GM12878 (cell line): ENCODE data around the gene MTHFD1L. TPM values are rescaled to one million over a fixed set of nuclear protein-coding genes. Genes with fewer than 3 reads are reported as not detected.
"Not testable (repeated sequence)": the region's sequence is repeated elsewhere in the genome, so short reads cannot be mapped to it uniquely, and the experiment has no call there.

ENCODE experiments used
- ATAC-seq: fragments of 200-7000 bp; cut with Tn5 transposase; 3 replicates; pipeline ENCODE4 v1.9.1; 2020; ENCODE audit warnings: mild to moderate bottlenecking, moderate library complexity
- BruUV-seq: library from RNA; stranded (reverse); fragments of 400-500 nt; replicated peaks from 2 replicates; lab custom pipeline; 2021; lab: Mats Ljungman, UMichigan
- CTCF ChIA-PET: fragments of 300-600 bp; sonication (Branson Sonifier 250); formaldehyde crosslinking; extraction: SDS; loops from one replicate; lab custom pipeline; 2021; ENCODE audit warnings: inconsistent platforms; lab: Yijun Ruan, JAX
- POLR2A ChIA-PET: fragments of 350-600 bp; formaldehyde crosslinking; extraction: SDS; loops from one replicate; lab custom pipeline; 2021; ENCODE audit warnings: inconsistent platforms; lab: Charles Lee
- RAD21 ChIA-PET: fragments of 300-600 bp; sonication (Branson Sonifier 250); formaldehyde crosslinking; loops from one replicate; lab custom pipeline; 2023; ENCODE audit warnings: antibody characterized with exemption; ENCODE audit not compliant: unreplicated experiment; lab: Charles Lee
- SMC1A ChIA-PET: fragments of 300-600 bp; sonication (Branson Sonifier 250); formaldehyde crosslinking; loops from one replicate; lab custom pipeline; 2023; ENCODE audit not compliant: unreplicated experiment, uncharacterized antibody; lab: Charles Lee
- DNase-seq: peaks from one replicate; pipeline ENCODE4 v3.0.0-alpha.2; 2011; ENCODE audit warnings: low read depth, low spot score
- FAIRE-seq: peaks from 3 replicates; lab custom pipeline; 2011; peaks lifted over from hg19 to GRCh38; lab: Jason Lieb, UNC
- H2AFZ ChIP-seq: 2 replicates; pipeline ENCODE4 v1.6.0; 2011; ENCODE audit warnings: low read depth, low read length, control low read depth; ENCODE audit not compliant: control insufficient read depth
- H3K27ac ChIP-seq: 2 replicates; pipeline ENCODE4 v1.5.1; 2011; ENCODE audit warnings: control low read depth; ENCODE audit not compliant: control insufficient read depth, insufficient read depth
- H3K27me3 ChIP-seq, 2 experiments: replicated peaks in 1 of 2; 2 replicates each; pipeline versions ENCODE4 v1.6.0 to v1.6.1; 2011; ENCODE audit warnings: low read length in 1 of 2; ENCODE audit not compliant: control insufficient read depth in 2 of 2, insufficient read depth in 2 of 2
- H3K36me3 ChIP-seq, 2 experiments: 2 replicates each; pipeline ENCODE4 v1.5.1; 2011; ENCODE audit warnings: low read length in 1 of 2; ENCODE audit not compliant: control insufficient read depth in 2 of 2, insufficient read depth in 2 of 2
- H3K4me1 ChIP-seq: 2 replicates; pipeline ENCODE4 v1.6.1; 2011; ENCODE audit warnings: mild to moderate bottlenecking, low read length, moderate library complexity, mixed read lengths; ENCODE audit not compliant: control insufficient read depth, insufficient read depth
- H3K4me2 ChIP-seq: 2 replicates; pipeline ENCODE4 v1.6.0; 2011; ENCODE audit warnings: control low read depth; ENCODE audit not compliant: control insufficient read depth, insufficient read depth
- H3K4me3 ChIP-seq: fragments of 200-600 bp; sonication (generic); 2 replicates; pipeline ENCODE4 v1.5.1; 2016
- H3K79me2 ChIP-seq: 2 replicates; pipeline ENCODE4 v1.6.0; 2011; ENCODE audit warnings: low read length; ENCODE audit not compliant: control insufficient read depth, insufficient read depth
- H3K9ac ChIP-seq: 2 replicates; pipeline ENCODE4 v1.8.0; 2011; ENCODE audit warnings: low read length, control low read depth, mixed read lengths; ENCODE audit not compliant: control insufficient read depth, insufficient read depth
- H3K9me3 ChIP-seq: replicated peaks from 3 replicates; pipeline ENCODE4 v1.5.1; 2011; ENCODE audit warnings: mild to moderate bottlenecking, low read length; ENCODE audit not compliant: control insufficient read depth, insufficient read depth
- H4K20me1 ChIP-seq: 2 replicates; pipeline ENCODE4 v1.6.0; 2011; ENCODE audit not compliant: control insufficient read depth, insufficient read depth
- EED ChIP-seq: sonication (generic); IDR thresholded peaks from 2 replicates; pipeline ENCODE4 v1.6.1; 2016; ENCODE audit warnings: antibody characterized with exemption, low read depth
- HDAC6 ChIP-seq: fragments of 200-600 bp; sonication (generic); IDR thresholded peaks from one replicate; pipeline ENCODE4 v1.8.0; 2017; ENCODE audit warnings: antibody characterized with exemption; ENCODE audit not compliant: unreplicated experiment
- IKZF1 ChIP-seq: fragments of 450-650 bp; conservative IDR thresholded peaks from 2 replicates; pipeline ENCODE4 v1.6.1; 2017; ENCODE audit warnings: antibody characterized with exemption, mild to moderate bottlenecking
- MYB ChIP-seq: fragments of 150-350 bp; IDR thresholded peaks from 2 replicates; pipeline ENCODE4 v1.6.1; 2014; ENCODE audit warnings: mild to moderate bottlenecking, low read depth, low read length, borderline replicate concordance
- NFXL1 ChIP-seq: fragments of 450-650 bp; IDR thresholded peaks from 2 replicates; pipeline ENCODE4 v1.6.1; 2017; ENCODE audit warnings: antibody characterized with exemption, mild to moderate bottlenecking, borderline replicate concordance
- WRNIP1 ChIP-seq: IDR thresholded peaks from 2 replicates; pipeline ENCODE4 v1.6.1; 2011; ENCODE audit warnings: low read depth, low read length, improper control_type of control experiment, borderline replicate concordance
- ZBTB40 ChIP-seq: fragments of 450-650 bp; IDR thresholded peaks from 2 replicates; pipeline ENCODE4 v1.6.1; 2016; ENCODE audit warnings: mild to moderate bottlenecking, moderate library complexity, borderline replicate concordance
- WGBS: methylation state at CpG from one replicate; pipeline ENCODE4 v1.1.6; 2016; ENCODE audit warnings: low lambda C conversion rate; ENCODE audit not compliant: insufficient replicate concordance, insufficient coverage; ENCODE audit errors: missing lambda C conversion rate; 5-methylcytosine and 5-hydroxymethylcytosine counted together
- in situ Hi-C: fragments of 300-500 bp; cut with MboI; formaldehyde crosslinking; loops from 9 replicates; pipeline ENCODE4 v1.14.3; 2018; ENCODE audit warnings: mixed read lengths
- intact Hi-C: fragments of 100-400 bp; cut with micrococcal nuclease; formaldehyde crosslinking; loops from one replicate; pipeline ENCODE4 v1.14.2; 2022; ENCODE audit not compliant: unreplicated experiment
- polyA plus RNA-seq, 11 experiments: library from polyadenylated mRNA; depleted of rRNA in 4 of 11; unstranded in 6 of 11; stranded (reverse) in 5 of 11; fragments of >200 nt; fragmentation: Nextera tagmentation in 4 of 11; fragmentation: Illumina TruSeq in 1 of 11; extraction: Ambion mirVana in 4 of 11; extraction: Trizol in 1 of 11; gene quantifications; 1 replicate in 1 of 11; 2 replicates in 10 of 11; pipeline versions ENCODE4 v1.2.1 to v1.2.3, GENCODE V29; 2011 to 2016; ENCODE audit warnings: inconsistent platforms in 2 of 11, missing spikeins in 2 of 11, low read depth in 1 of 11
- total RNA-seq, 4 experiments: library from RNA; depleted of rRNA in 3 of 4; stranded (reverse); fragments of >200 nt in 3 of 4; fragmentation: Illumina TruSeq in 1 of 4; extraction: Trizol in 1 of 4; gene quantifications; 2 replicates each; pipeline versions ENCODE4 v1.2.1 to v1.2.3, GENCODE V29; 2013 to 2021
- TF ChIP-seq, protein P1 (sequence below): fragments of 450-650 bp; formaldehyde crosslinking; IDR thresholded peaks from 2 replicates; pipeline ENCODE4 v1.5.0; 2022; ENCODE audit warnings: mild to moderate bottlenecking, missing genetic modification characterization

MTHFD1L gene
- total and polyA plus RNA-seq, 10 of the 15 experiments (the other 5 are each of a cell fraction or from before 2014, with no cell fraction given) = 11.7 to 75.5 (median 28.8) TPM

DNA sequence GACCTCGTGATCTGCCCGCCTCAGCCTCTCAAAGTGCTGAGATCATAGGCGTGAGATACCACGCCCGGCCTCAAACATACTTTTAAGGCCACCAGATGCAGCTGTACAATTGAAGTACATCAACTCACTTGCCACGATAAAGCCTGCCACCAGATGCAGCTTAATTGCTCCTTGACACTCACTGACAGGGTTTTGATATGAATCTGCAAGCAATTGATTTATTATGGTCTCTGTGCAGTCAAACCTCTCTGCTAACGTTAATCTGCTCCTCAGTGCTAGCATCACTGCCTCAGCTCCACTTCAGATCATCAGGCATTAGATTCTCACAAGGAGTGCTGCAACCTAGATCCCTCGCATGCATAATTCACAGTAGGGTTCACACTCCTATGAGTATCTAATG, 48.9 kb upstream of the MTHFD1L start:
- peaks cover 19% of the 10 kb centered on the region for H3K4me1 ChIP-seq
- WGBS = 66% methylated on average over 8 of the region's 8 CpGs
- not testable (repeated sequence) for BruUV-seq, H3K36me3 ChIP-seq, ATAC-seq, H3K9ac ChIP-seq, H3K9me3 ChIP-seq, H3K4me3 ChIP-seq, H3K4me2 ChIP-seq, H3K27me3 ChIP-seq, H3K27ac ChIP-seq, FAIRE-seq, H2AFZ ChIP-seq, H4K20me1 ChIP-seq, DNase-seq, H3K79me2 ChIP-seq
- SMC1A ChIA-PET = interaction anchor here (0.6 to 6.1 kb wide), 17 partner anchors 10 to 508 kb away, joined by 3 to 142 read pairs (median 4); no protein-coding TSS in a partner anchor
- CTCF ChIA-PET = interaction anchor here (0.8 to 6.7 kb wide), 24 partner anchors 13 to 892 kb away, joined by 3 to 217 read pairs (median 5); partner anchors contain the start of gene MTHFD1L
- POLR2A ChIA-PET = interaction anchor here (0.5 kb wide), 1 partner anchor 426 kb away, joined by 3 read pairs; no protein-coding TSS in a partner anchor
- in situ Hi-C loops (loop anchor here (10.0 kb wide), 2 partner anchors 482 to 882 kb away; no protein-coding TSS in a partner anchor), intact Hi-C loops (loop anchor here (5.0 to 10.0 kb wide), 3 partner anchors 212 to 882 kb away; no protein-coding TSS in a partner anchor)
- RAD21 ChIA-PET = interaction anchor here (0.6 to 5.5 kb wide), 13 partner anchors 48 to 1667 kb away, joined by 3 to 130 read pairs (median 5); no protein-coding TSS in a partner anchor

GRCh38 chr6:150822932-150823331, 42.6 kb upstream of the MTHFD1L start:
- WGBS = 64% methylated on average over 5 of the region's 5 CpGs
- ATAC-seq (no peak), DNase-seq (no peak), FAIRE-seq (no peak)
- Histone ChIP-seq H3K36me3 (no peaks in the 10 kb centered on the region; a peak in 1 of 4 replicates), H3K27me3 (no peaks in the 10 kb centered on the region), H3K4me3 (no peak overlapping the region), H3K79me2 (no peaks in the 10 kb centered on the region), H3K27ac (no peak overlapping the region), H3K4me1 (no peaks in the 10 kb centered on the region), H2AFZ (no peak overlapping the region), H3K9ac (no peak overlapping the region), H3K9me3 (no peaks in the 10 kb centered on the region), H4K20me1 (no peaks in the 10 kb centered on the region), H3K4me2 (no peak overlapping the region)
- RAD21 ChIA-PET = interaction anchor here (1.0 kb wide), 1 partner anchor 8 kb away, joined by 3 read pairs; no protein-coding TSS in a partner anchor
- POLR2A ChIA-PET = no interaction called here
- TF ChIP-seq EED (no peak), WRNIP1 (no peak), NFXL1 (no peak), MYB (no peak), IKZF1 (no peak), ZBTB40 (no peak), HDAC6 (no peak)
- TF ChIP-seq, protein P1, sequence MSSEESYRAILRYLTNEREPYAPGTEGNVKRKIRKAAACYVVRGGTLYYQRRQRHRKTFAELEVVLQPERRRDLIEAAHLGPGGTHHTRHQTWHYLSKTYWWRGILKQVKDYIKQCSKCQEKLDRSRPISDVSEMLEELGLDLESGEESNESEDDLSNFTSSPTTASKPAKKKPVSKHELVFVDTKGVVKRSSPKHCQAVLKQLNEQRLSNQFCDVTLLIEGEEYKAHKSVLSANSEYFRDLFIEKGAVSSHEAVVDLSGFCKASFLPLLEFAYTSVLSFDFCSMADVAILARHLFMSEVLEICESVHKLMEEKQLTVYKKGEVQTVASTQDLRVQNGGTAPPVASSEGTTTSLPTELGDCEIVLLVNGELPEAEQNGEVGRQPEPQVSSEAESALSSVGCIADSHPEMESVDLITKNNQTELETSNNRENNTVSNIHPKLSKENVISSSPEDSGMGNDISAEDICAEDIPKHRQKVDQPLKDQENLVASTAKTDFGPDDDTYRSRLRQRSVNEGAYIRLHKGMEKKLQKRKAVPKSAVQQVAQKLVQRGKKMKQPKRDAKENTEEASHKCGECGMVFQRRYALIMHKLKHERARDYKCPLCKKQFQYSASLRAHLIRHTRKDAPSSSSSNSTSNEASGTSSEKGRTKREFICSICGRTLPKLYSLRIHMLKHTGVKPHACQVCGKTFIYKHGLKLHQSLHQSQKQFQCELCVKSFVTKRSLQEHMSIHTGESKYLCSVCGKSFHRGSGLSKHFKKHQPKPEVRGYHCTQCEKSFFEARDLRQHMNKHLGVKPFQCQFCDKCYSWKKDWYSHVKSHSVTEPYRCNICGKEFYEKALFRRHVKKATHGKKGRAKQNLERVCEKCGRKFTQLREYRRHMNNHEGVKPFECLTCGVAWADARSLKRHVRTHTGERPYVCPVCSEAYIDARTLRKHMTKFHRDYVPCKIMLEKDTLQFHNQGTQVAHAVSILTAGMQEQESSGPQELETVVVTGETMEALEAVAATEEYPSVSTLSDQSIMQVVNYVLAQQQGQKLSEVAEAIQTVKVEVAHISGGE (CRISPR knock-in tag) = no peak
- no TSS peak for BruUV-seq
- in situ Hi-C loops = no loop called here
- intact Hi-C loops = loop anchor here (5.0 kb wide), 1 partner anchor 499 kb away; no protein-coding TSS in a partner anchor
- SMC1A ChIA-PET = interaction anchor here (1.3 kb wide), 1 partner anchor 405 kb away, joined by 7 read pairs; no protein-coding TSS in a partner anchor
- CTCF ChIA-PET = interaction anchor here (0.7 kb wide), 2 partner anchors 8 to 41 kb away, joined by 3 read pairs; no protein-coding TSS in a partner anchor
